IMR-90 (cell line): ENCODE data around the gene DCP2. TPM values are rescaled to one million over a fixed set of nuclear protein-coding genes. Genes with fewer than 3 reads are reported as not detected.

ENCODE experiments used
- ATAC-seq: fragments of 200-7000 bp; cut with Tn5 transposase; 2 replicates; pipeline ENCODE4 v1.9.1; 2020; ENCODE audit warnings: low read depth, mild to moderate bottlenecking, moderate library complexity
- BruUV-seq: library from RNA; stranded (reverse); fragments of 400-500 nt; replicated peaks from 2 replicates; lab custom pipeline; 2021; lab: Mats Ljungman, UMichigan
- CTCF ChIA-PET: fragments of 300-600 bp; formaldehyde crosslinking; extraction: SDS; loops from one replicate; lab custom pipeline; 2021; ENCODE audit warnings: antibody characterized with exemption; lab: Yijun Ruan, JAX
- POLR2A ChIA-PET: fragments of 300-600 bp; sonication (Branson Sonifier 250); formaldehyde crosslinking; loops from one replicate; lab custom pipeline; 2022; ENCODE audit warnings: antibody characterized with exemption; ENCODE audit not compliant: unreplicated experiment; lab: Charles Lee
- DNase-seq: peaks from one replicate; pipeline ENCODE4 v3.0.0; 2013
- H2AFZ ChIP-seq: replicated peaks from 2 replicates; pipeline ENCODE3; 2013; ENCODE audit warnings: low read length, mild to moderate bottlenecking; ENCODE audit not compliant: poor library complexity
- H2AK5ac ChIP-seq: 2 replicates; pipeline ENCODE4 v1.6.1; 2013; ENCODE audit warnings: low read depth, low read length, inconsistent platforms
- H2AK9ac ChIP-seq: replicated peaks from 2 replicates; pipeline ENCODE3; 2013; ENCODE audit warnings: mild to moderate bottlenecking, low read depth, low read length, moderate library complexity; ENCODE audit not compliant: poor library complexity
- H2BK120ac ChIP-seq: 2 replicates; pipeline ENCODE4 v1.6.1; 2013; ENCODE audit warnings: low read depth, low read length, inconsistent platforms
- H2BK15ac ChIP-seq: 3 replicates; pipeline ENCODE4 v1.6.1; 2013; ENCODE audit warnings: low read depth, low read length, inconsistent platforms
- H2BK20ac ChIP-seq: 2 replicates; pipeline ENCODE4 v1.6.1; 2013; ENCODE audit warnings: low read depth, mild to moderate bottlenecking, inconsistent platforms, low read length, moderate library complexity
- H2BK5ac ChIP-seq: 2 replicates; pipeline ENCODE4 v1.6.1; 2013; ENCODE audit warnings: mild to moderate bottlenecking, low read depth, low read length, inconsistent platforms; ENCODE audit not compliant: poor library complexity, severe bottlenecking
- H3K14ac ChIP-seq: replicated peaks from 2 replicates; pipeline ENCODE4 v1.6.1; 2013; ENCODE audit warnings: low read depth, low read length, inconsistent platforms
- H3K18ac ChIP-seq: 2 replicates; pipeline ENCODE4 v1.6.1; 2013; ENCODE audit warnings: low read depth, low read length, control low read depth
- H3K23ac ChIP-seq: 2 replicates; pipeline ENCODE4 v1.6.1; 2013; ENCODE audit warnings: low read depth, low read length, inconsistent platforms
- H3K27ac ChIP-seq: 2 replicates; pipeline ENCODE4 v1.5.1; 2013; ENCODE audit warnings: mild to moderate bottlenecking, control low read depth, low read length; ENCODE audit not compliant: insufficient read depth
- H3K27me3 ChIP-seq: 2 replicates; pipeline ENCODE4 v1.6.1; 2013; ENCODE audit warnings: low read length; ENCODE audit not compliant: control insufficient read depth, insufficient read depth
- H3K36me3 ChIP-seq: 2 replicates; pipeline ENCODE4 v1.6.1; 2013; ENCODE audit warnings: low read length, mixed read lengths; ENCODE audit not compliant: control insufficient read depth, insufficient read depth
- H3K4ac ChIP-seq: 2 replicates; pipeline ENCODE4 v1.6.1; 2013; ENCODE audit warnings: low read depth, low read length, inconsistent platforms
- H3K4me1 ChIP-seq: 2 replicates; pipeline ENCODE4 v1.6.1; 2013; ENCODE audit warnings: low read length, mixed read lengths; ENCODE audit not compliant: control insufficient read depth, insufficient read depth
- H3K4me2 ChIP-seq: 2 replicates; pipeline ENCODE4 v1.6.1; 2013; ENCODE audit warnings: low read depth, mild to moderate bottlenecking, control low read depth, low read length, moderate library complexity
- H3K4me3 ChIP-seq: 2 replicates; pipeline ENCODE4 v1.5.1; 2013; ENCODE audit warnings: low read depth, mild to moderate bottlenecking, control low read depth, low read length, moderate library complexity; ENCODE audit not compliant: insufficient read depth
- H3K56ac ChIP-seq: 2 replicates; pipeline ENCODE4 v1.6.1; 2013; ENCODE audit warnings: low read length, inconsistent platforms; ENCODE audit not compliant: insufficient read depth; ENCODE audit errors: extremely low read depth
- H3K79me1 ChIP-seq, 2 experiments: 2 replicates each; pipeline ENCODE4 v1.6.1; 2013; ENCODE audit warnings: low read length in 2 of 2, inconsistent platforms in 1 of 2, low read depth in 1 of 2
- H3K9ac ChIP-seq: 2 replicates; pipeline ENCODE4 v1.6.1; 2013; ENCODE audit warnings: low read depth, low read length, control low read depth
- H3K9me1 ChIP-seq: 2 replicates; pipeline ENCODE4 v1.6.1; 2013; ENCODE audit warnings: low read length, inconsistent platforms; ENCODE audit not compliant: insufficient read depth
- H3K9me3 ChIP-seq: 2 replicates; pipeline ENCODE4 v1.6.1; 2013; ENCODE audit warnings: low read length; ENCODE audit not compliant: control insufficient read depth, insufficient read depth
- H4K20me1 ChIP-seq: 2 replicates; pipeline ENCODE4 v1.6.1; 2013; ENCODE audit warnings: low read length, inconsistent platforms; ENCODE audit not compliant: insufficient read depth
- H4K5ac ChIP-seq: 2 replicates; pipeline ENCODE4 v1.6.1; 2013; ENCODE audit warnings: mild to moderate bottlenecking, low read depth, low read length, control low read depth
- H4K8ac ChIP-seq, 2 experiments: 2 replicates each; pipeline ENCODE4 v1.6.1; 2013; ENCODE audit warnings: low read depth in 2 of 2, low read length in 2 of 2, control low read depth in 1 of 2, inconsistent platforms in 1 of 2
- H4K91ac ChIP-seq: 2 replicates; pipeline ENCODE4 v1.6.1; 2013; ENCODE audit warnings: low read depth, low read length, inconsistent platforms; ENCODE audit not compliant: insufficient read depth
- BHLHE40 ChIP-seq: fragments of 150-350 bp; IDR thresholded peaks from 2 replicates; pipeline ENCODE4 v1.6.1; 2016; ENCODE audit warnings: mild to moderate bottlenecking, low read depth, low read length
- MAFK ChIP-seq: IDR thresholded peaks from 2 replicates; pipeline ENCODE4 v1.6.1; 2012; ENCODE audit warnings: low read depth, low read length, improper control_type of control experiment
- WGBS, 2 experiments: methylation state at CpG; one replicate each; pipeline versions ENCODE4 v1.1.5 to v1.1.7; 2013; ENCODE audit warnings: missing lambda C conversion rate in 2 of 2; ENCODE audit not compliant: insufficient read length in 1 of 2; ENCODE audit errors: extremely low coverage in 2 of 2; 5-methylcytosine and 5-hydroxymethylcytosine counted together
- dilution Hi-C: fragments of 300-500 bp; cut with HindIII; formaldehyde crosslinking; loops from one replicate; pipeline ENCODE4 v1.14.3; 2018; ENCODE audit warnings: low sequenced_read_pairs; ENCODE audit not compliant: unreplicated experiment
- in situ Hi-C: fragments of 300-500 bp; cut with MboI; formaldehyde crosslinking; loops from 3 replicates; pipeline ENCODE4 v1.14.3; 2019; ENCODE audit warnings: low sequenced_read_pairs, inconsistent platforms, mixed read lengths
- intact Hi-C: fragments of 100-400 bp; cut with micrococcal nuclease; formaldehyde crosslinking; loops from 2 replicates; pipeline ENCODE4 v1.10.0; 2022
- polyA plus RNA-seq, 3 experiments: library from polyadenylated mRNA; depleted of rRNA; stranded (reverse); fragments of >200 nt; gene quantifications; 2 replicates each; pipeline ENCODE4 v1.2.3, GENCODE V29; 2012; ENCODE audit warnings: low replicate concordance in 1 of 3
- total RNA-seq: library from RNA; depleted of rRNA; stranded (reverse); fragments of >200 nt; gene quantifications from 2 replicates; pipeline ENCODE4 v1.2.3, GENCODE V29; 2012

DCP2 gene
- total and polyA plus RNA-seq, 2 of the 4 experiments (the other 2 are of a cell fraction), result 6.9 to 18.6 TPM

GRCh38 chr5:113003763-113004162 lies 27.2 kb downstream of the DCP2 start:
- WGBS, 2 experiments, result no CpG with 5 or more reads among the region's 3 CpGs
- Histone ChIP-seq H3K56ac (no peak overlapping the region), H3K4me1 (0 out of 2 replicates have a peak, but pooled peaks cover 6% of the 10 kb centered on the region), H2BK20ac (no peak overlapping the region), H3K18ac (no peak overlapping the region), H4K8ac (no peak overlapping the region), H4K20me1 (no peaks in the 10 kb centered on the region), H3K4me3 (no peak overlapping the region), H3K9ac (no peak overlapping the region), H3K27ac (no peak overlapping the region), H3K23ac (no peak overlapping the region), H3K4me2 (no peak overlapping the region), H3K9me1 (no peaks in the 10 kb centered on the region), H2AFZ (no peak overlapping the region), H2BK15ac (no peak overlapping the region), H2BK120ac (no peak overlapping the region), H4K91ac (no peak overlapping the region), H2AK9ac (no peak overlapping the region), H4K5ac (no peak overlapping the region), H3K9me3 (no peaks in the 10 kb centered on the region), H2AK5ac (no peak overlapping the region), H3K79me1 (peaks cover 26 to 36% of the 10 kb centered on the region in 2 experiments), H3K27me3 (no peaks in the 10 kb centered on the region), H3K36me3 (peaks cover 27% of the 10 kb centered on the region), H2BK5ac (no peak overlapping the region), H3K4ac (no peak overlapping the region), H3K14ac (no peak overlapping the region)
- ChIA-PET POLR2A (no interaction called here), CTCF (no interaction called here)
- no TSS peak for BruUV-seq
- TF ChIP-seq BHLHE40 (no peak), MAFK (peak; percentile 97)
- intact Hi-C loops (no loop called here), dilution Hi-C loops (no loop called here), in situ Hi-C loops (no loop called here)
- no peak for ATAC-seq
- no peak for DNase-seq
